HepG2 (cell line): ENCODE data around the gene MOAP1. TPM values are rescaled to one million over a fixed set of nuclear protein-coding genes. Genes with fewer than 3 reads are reported as not detected.
"Not testable (repeated sequence)": the region's sequence is repeated elsewhere in the genome, so short reads cannot be mapped to it uniquely, and the experiment has no call there.

Source experiments
- ATAC-seq: fragments of 200-7000 bp; cut with Tn5 transposase; 3 replicates; pipeline ENCODE4 v1.9.1; 2020; ENCODE audit warnings: mild to moderate bottlenecking, moderate library complexity
- BruUV-seq: library from RNA; stranded (reverse); fragments of 400-500 nt; replicated peaks from 2 replicates; lab custom pipeline; 2021; lab: Mats Ljungman, UMichigan
- CTCF ChIA-PET: fragments of 300-600 bp; formaldehyde crosslinking; extraction: SDS; loops from one replicate; lab custom pipeline; 2021; ENCODE audit warnings: low total read pairs, inconsistent platforms, low intra/inter-chr PET ratio; lab: Yijun Ruan, JAX
- POLR2A ChIA-PET: fragments of 350-600 bp; sonication (Branson Sonifier 250); formaldehyde crosslinking; loops from one replicate; lab custom pipeline; 2020; ENCODE audit warnings: antibody characterized with exemption, inconsistent platforms; lab: Yijun Ruan, JAX
- DNase-seq: peaks from one replicate; pipeline ENCODE4 v3.0.0-alpha.2; 2015; ENCODE audit warnings: low spot score
- FAIRE-seq: peaks from 3 replicates; lab custom pipeline; 2011; peaks lifted over from hg19 to GRCh38; lab: Jason Lieb, UNC
- H2AFZ ChIP-seq: one replicate; pipeline ENCODE4 v1.6.1; 2011; ENCODE audit warnings: low read length, inconsistent platforms
- H3K27ac ChIP-seq: fragments of 300-600 bp; 3 replicates; pipeline ENCODE4 v1.8.0; 2011; ENCODE audit warnings: mixed run types, mild to moderate bottlenecking, mixed read lengths, low read length, inconsistent platforms; ENCODE audit not compliant: insufficient read depth; ENCODE audit errors: extremely low read length
- H3K27me3 ChIP-seq, 2 experiments: fragments of 200-600 bp in 1 of 2; 2 replicates in 1 of 2; 3 replicates in 1 of 2; pipeline versions ENCODE4 v1.6.0 to v1.8.0; 2011; ENCODE audit warnings: low read length in 2 of 2, mild to moderate bottlenecking in 2 of 2, moderate library complexity in 2 of 2, inconsistent platforms in 1 of 2; ENCODE audit not compliant: insufficient read depth in 2 of 2, control insufficient read depth in 1 of 2
- H3K36me3 ChIP-seq, 2 experiments: fragments of 200-600 bp in 1 of 2; replicated peaks in 1 of 2; 2 replicates in 1 of 2; 3 replicates in 1 of 2; pipeline versions ENCODE4 v1.5.1 to v1.8.0; 2011; ENCODE audit warnings: low read length in 2 of 2, inconsistent platforms in 1 of 2; ENCODE audit not compliant: insufficient read depth in 2 of 2, control insufficient read depth in 1 of 2
- H3K4me1 ChIP-seq: 2 replicates; pipeline ENCODE4 v1.5.1; 2012; ENCODE audit warnings: low read length, inconsistent platforms; ENCODE audit not compliant: insufficient read depth
- H3K4me2 ChIP-seq: 2 replicates; pipeline ENCODE4 v1.6.0; 2011; ENCODE audit warnings: low read depth, low read length, inconsistent platforms
- H3K4me3 ChIP-seq, 3 experiments: fragments of 200-600 bp in 1 of 3; sonication (generic), shearing (Covaris generic) in 1 of 3; replicated peaks in 1 of 3; 2 replicates each; pipeline ENCODE4 v1.5.1; 2011 to 2016; ENCODE audit warnings: low read length in 3 of 3, inconsistent platforms in 2 of 3, low read depth in 2 of 3, mild to moderate bottlenecking in 2 of 3, control low read depth in 1 of 3, mixed read lengths in 1 of 3; ENCODE audit not compliant: insufficient read depth in 1 of 3
- H3K79me2 ChIP-seq: one replicate; pipeline ENCODE4 v1.6.1; 2011; ENCODE audit warnings: low read length, inconsistent platforms; ENCODE audit not compliant: insufficient read depth
- H3K9ac ChIP-seq: 2 replicates; pipeline ENCODE4 v1.6.0; 2011; ENCODE audit warnings: mild to moderate bottlenecking, low read depth, low read length, inconsistent platforms; ENCODE audit not compliant: insufficient read depth
- H3K9me3 ChIP-seq: 2 replicates; pipeline ENCODE4 v1.5.1; 2012; ENCODE audit warnings: mild to moderate bottlenecking, low read length
- H4K20me1 ChIP-seq: 2 replicates; pipeline ENCODE4 v1.6.0; 2011; ENCODE audit warnings: inconsistent platforms, mild to moderate bottlenecking, low read length, moderate library complexity; ENCODE audit not compliant: insufficient read depth
- WGBS: methylation state at CpG from one replicate; pipeline ENCODE4 v1.1.6; 2017; ENCODE audit warnings: low lambda C conversion rate; 5-methylcytosine and 5-hydroxymethylcytosine counted together
- in situ Hi-C: cut with HindIII; loops from 2 replicates; pipeline ENCODE4 v1.10.0; 2017; ENCODE audit warnings: low pct_unique_long_range_greater_than_20kb; ENCODE audit not compliant: extremely low pct_ligation_motif_present
- intact Hi-C: fragments of 100-400 bp; cut with micrococcal nuclease; formaldehyde crosslinking; loops from one replicate; pipeline ENCODE4 v1.10.0; 2022; ENCODE audit not compliant: unreplicated experiment
- polyA plus RNA-seq, 8 experiments: library from polyadenylated mRNA; depleted of rRNA in 3 of 8; stranded (reverse) in 7 of 8; unstranded in 1 of 8; fragments of >200 nt; fragmentation: Illumina TruSeq in 4 of 8; extraction: Trizol in 4 of 8; gene quantifications; 2 replicates each; pipeline versions ENCODE4 v1.2.1 to v1.2.3, GENCODE V29; 2011 to 2016; ENCODE audit warnings: low read depth in 4 of 8, missing spikeins in 1 of 8, mixed read lengths in 1 of 8; ENCODE audit not compliant: insufficient read depth in 1 of 8
- total RNA-seq, 5 experiments: library from RNA; depleted of rRNA; stranded (reverse); fragments of >200 nt; fragmentation: Illumina TruSeq; extraction: Trizol; gene quantifications; 2 replicates each; pipeline ENCODE4 v1.2.3, GENCODE V29; 2016; ENCODE audit warnings: low read depth in 1 of 5

Gene MOAP1
- total and polyA plus RNA-seq, 2 of the 13 experiments (the other 11 are each of a cell fraction or from before 2014, with no cell fraction given), result 14.6 to 47.0 TPM

DNA sequence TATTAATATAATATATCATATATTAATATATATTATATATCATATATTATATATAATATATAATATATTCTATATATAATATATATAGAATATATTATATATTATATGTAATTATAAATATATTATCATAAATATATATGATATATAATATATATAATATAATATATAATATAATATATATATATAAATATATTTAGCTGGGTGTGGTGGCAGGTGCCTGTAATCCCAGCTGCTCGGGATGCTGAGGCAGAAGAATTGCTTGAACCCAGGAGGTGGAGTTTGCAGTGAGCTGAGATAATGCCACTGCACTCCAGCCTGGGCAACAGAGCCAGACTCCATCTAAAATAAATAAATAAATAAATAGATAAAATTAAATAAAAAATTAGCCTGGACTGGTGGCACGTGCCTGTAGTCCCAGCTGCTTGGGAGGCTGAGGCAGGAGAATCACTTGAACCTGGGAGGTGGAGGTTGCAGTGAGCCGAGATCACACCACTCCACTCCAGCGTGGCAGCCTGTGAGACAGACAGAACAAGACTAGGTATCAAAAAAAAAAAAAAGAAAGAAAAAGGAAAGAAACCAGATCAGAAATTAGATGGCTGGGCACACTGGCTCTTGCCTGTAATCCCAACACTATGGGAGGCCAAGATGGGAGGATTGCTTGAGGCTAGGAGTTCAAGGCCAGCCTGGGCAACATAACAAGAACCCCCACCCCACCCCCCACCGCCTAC, 24.9 kb downstream of the MOAP1 start:
- peaks cover 42% of the 10 kb centered on the region for H3K4me1 ChIP-seq
- BruUV-seq, H3K27ac ChIP-seq, intact Hi-C loops, H3K9me3 ChIP-seq, H3K4me3 ChIP-seq, FAIRE-seq, in situ Hi-C loops, H3K36me3 ChIP-seq, H2AFZ ChIP-seq, H3K27me3 ChIP-seq, ATAC-seq, H3K79me2 ChIP-seq, H4K20me1 ChIP-seq, DNase-seq, H3K9ac ChIP-seq: not testable (repeated sequence)
- ChIA-PET POLR2A (interaction anchor here (0.7 kb wide), 1 partner anchor 9 kb away, joined by 3 read pairs; no protein-coding TSS in a partner anchor), CTCF (interaction anchor here (1.1 to 2.0 kb wide), 3 partner anchors 47 to 208 kb away, joined by 3 to 8 read pairs (median 4); no protein-coding TSS in a partner anchor)
- peak overlapping the region; percentile 7; the same call in 1 of the 2 replicates for H3K4me2 ChIP-seq
- 17% methylated on average over 5 of the region's 5 CpGs for WGBS

DNA sequence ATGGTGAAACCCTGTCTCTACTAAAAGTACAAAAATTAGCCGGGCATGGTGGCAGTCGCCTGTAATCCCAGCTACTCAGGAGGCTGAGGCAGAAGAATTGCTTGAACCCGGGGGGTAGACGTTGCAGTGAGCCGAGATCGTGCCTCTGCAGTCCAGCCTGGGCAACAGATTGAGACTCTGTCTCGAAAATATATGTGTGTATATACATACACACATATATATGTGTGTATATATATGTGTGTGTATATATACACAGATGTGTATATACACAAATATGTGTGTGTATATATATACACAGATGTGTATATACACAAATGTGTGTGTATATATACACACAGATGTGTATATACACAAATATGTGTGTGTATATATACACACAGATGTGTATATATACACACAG, 26.3 kb downstream of the MOAP1 start:
- DNase-seq, CTCF ChIA-PET, H3K79me2 ChIP-seq, H3K27ac ChIP-seq, FAIRE-seq, H2AFZ ChIP-seq, POLR2A ChIA-PET, H3K4me3 ChIP-seq, BruUV-seq, H4K20me1 ChIP-seq, in situ Hi-C loops, H3K9me3 ChIP-seq, H3K27me3 ChIP-seq, H3K36me3 ChIP-seq, ATAC-seq, intact Hi-C loops, H3K9ac ChIP-seq, H3K4me2 ChIP-seq: not testable (repeated sequence)
- H3K4me1 ChIP-seq, result peaks cover 42% of the 10 kb centered on the region
- WGBS, result 71% methylated on average over 7 of the region's 7 CpGs
